NOMO-1 treated with DMSO at 0.1 percent for 48 hours (cell line): ENCODE measurements around the gene IL17D.
"Not testable (repeated sequence)": the region's sequence is repeated elsewhere in the genome, so short reads cannot be mapped to it uniquely, and the experiment has no call there.

Experiments
- DNase-seq: peaks from one replicate; lab custom pipeline; 2025; ENCODE audit not compliant: unreplicated experiment; lab: John Stamatoyannopoulos, UW

IL17D gene

GRCh38 chr13:20718958-20719566, 15.6 kb downstream of the IL17D start:
- no peak for DNase-seq

GRCh38 chr13:20719783-20720182, 16.3 kb downstream of the IL17D start:
- DNase-seq = no peak

DNA sequence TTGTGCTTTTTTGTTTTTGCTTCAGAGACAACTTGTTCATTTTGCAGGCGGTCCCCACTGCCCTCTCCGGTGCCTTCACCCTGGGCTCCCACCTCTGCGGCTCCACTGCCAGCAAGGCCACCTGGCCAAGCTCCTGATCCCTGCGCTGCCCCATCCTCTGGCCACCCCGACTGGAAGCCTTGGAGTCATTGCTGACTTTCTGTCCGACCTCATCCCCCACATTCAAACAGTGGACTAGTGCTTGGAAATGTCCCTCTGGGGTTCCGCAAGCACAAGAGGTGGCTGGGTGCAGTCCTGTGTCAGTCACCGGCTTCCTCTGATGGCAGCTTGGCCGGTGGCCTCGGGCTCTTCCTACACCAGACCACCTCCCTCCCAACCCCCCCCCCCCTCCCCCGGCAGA, 17.0 kb downstream of the IL17D start:
- no peak for DNase-seq

DNA sequence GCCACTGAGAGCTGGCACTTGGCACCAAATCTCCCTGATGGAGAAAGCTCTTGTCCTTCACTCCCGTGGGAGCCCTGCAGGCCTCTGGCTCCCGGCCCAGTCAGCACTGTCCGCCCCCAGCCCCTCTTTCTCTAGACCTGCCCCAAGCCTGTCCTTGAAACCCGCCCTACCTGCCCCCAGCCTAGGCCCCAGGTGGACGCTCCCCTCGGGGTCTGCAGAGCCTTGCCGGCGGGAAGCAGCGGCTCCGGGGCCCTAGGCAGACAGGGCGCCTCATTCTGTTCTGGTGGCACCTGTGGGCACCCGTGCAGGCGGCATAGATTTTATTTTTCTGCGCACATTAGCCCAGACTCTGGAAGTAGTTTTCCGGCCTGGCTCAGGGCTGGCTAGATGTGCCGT, 17.6 kb downstream of the IL17D start:
- DNase-seq = no peak

- DNase-seq = no peak
Measured at GRCh38 chr13:20721454-20722357, 18.2 kb downstream of the IL17D start.

DNA sequence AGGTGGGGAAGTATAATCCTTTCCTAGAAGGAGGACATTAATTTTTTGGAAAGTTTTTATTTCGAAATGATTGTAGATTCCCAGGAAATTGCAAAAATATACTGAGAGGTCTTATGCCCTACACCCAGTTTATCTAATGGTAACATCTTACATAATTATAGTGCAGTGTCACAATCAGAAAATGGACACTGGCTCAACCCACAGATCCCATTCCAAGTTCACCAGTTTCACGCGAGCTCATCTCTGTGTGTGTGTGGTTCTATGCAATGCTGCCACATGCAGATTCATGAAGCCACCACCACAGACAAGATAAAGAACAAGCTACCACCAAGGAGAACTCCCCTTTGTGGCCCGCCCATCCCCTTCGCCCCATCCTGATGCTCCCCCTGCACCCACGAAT, 24.4 kb downstream of the IL17D start:
- DNase-seq = no peak

DNA sequence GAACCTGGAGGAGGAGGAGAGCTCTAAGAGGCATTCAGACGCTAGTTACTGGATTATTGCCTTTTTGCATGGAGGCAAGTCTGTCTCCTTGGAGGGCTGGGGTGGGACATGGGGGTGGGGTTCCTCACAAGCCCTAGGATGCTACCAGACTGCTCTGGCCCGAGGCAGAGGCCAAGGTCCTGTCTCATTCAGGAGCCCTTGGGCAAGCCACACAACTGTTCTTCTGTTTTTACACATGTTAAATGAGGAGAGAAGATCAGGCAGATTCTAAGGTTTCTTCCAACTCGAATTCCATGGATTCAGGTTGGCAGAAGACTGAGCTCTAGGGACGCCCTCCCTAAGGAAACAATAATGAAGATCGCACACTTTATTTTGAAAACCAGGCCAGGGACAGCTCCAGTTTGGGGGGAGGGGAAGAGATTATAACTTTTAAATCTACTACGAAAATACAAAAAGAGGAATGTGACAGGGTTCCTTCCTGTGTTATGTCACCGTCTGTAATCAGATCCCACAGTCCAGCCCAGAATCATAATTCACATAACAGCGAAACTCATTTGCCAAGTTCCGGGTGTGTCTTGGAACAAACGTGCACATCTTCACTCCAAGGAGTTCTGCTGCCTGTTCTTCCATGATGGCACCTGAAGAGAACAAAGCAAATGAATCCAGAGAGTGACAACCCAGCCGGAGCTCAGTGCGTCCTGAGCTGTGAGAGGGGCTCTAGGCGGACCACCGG, 25.2 kb downstream of the IL17D start:
- DNase-seq = no peak

DNA sequence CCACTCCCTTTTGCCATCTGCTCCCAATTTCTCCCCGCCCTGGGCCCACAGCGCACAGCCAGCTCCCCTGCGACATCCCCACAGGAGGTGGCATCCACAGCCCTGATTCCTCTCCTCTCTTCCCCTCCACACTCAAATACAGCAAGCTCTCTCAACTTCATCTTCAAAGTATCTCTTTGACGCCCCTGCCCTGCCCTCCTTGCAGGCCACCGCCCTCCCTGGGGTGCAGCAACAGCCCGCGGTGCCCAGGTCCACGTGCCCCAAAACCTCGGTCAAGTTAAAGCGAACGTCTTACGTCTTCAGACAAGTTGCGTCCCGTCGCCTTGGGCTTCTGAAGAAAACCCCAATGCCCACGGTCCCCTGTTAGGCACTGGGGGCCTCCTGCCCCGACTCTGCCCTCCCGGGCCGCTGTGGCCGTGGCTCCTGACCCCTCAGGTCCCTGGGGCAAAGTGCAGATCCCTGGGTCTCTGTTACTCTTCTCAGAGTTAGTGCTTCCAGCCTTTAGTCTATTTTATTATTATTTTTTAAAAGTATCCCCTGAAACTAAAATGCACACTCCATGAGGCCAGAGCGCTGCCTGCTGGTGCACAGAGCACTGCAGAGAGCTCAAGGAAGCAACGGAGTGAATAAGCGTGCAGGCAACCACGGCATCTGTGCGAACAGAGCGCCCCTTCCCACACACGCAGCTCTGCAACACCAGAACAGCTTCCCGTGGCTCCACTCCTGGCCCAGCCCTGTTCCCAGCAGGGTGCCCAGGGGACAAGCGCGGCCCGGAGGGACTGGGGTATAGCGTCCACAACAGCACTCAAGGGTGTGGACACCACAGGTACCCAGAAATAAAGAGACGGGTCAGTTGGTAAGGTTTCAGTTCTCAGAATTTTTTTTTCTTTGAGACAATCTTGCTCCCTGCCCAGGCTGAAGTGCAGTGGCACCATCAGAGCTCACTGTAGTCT, 26.4 kb downstream of the IL17D start:
- DNase-seq = no peak

DNA sequence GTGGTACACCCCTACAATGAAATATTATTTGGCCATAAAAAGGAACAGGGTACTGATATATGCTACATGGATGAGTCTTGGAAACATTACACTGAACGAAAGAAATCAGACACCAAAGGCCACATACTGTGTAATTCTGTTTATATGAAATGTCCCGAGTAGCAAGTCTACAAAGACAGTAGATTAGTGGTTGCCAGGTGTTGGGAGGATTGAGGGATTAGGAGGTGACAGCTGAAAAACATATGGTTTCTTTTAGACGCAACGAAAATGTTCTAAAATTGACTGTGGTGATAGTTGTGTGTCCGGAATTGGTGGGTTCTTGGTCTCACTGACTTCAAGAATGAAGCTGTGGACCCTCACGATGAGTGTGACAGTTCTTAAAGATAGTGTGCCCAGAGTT, 35.1 kb downstream of the IL17D start:
- no peak for DNase-seq

DNA sequence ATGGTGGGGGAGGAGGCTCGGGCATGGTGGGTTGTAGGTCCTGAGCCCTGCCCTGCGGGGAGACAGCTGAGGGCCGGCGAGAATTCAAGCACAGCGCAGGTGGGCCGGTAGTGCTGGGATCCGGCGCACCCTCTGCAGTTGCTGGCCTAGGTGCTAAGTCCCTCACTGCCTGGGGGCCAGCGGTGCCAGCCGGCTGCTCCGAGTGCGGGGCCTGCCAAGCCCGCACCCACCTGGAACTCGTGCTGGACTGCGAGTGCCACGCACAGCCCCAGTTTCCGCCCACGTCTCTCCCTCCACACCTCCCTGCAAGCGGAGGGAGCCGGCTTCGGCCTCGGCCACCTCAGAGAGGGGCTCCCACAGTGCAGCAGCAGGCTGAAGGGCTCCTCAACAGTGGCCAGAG, 36.5 kb downstream of the IL17D start:
- no peak for DNase-seq

GRCh38 chr13:20743830-20744404, 40.4 kb downstream of the IL17D start:
- DNase-seq = not testable (repeated sequence)

GRCh38 chr13:20749377-20749776, 45.9 kb downstream of the IL17D start:
- DNase-seq = no peak

- DNase-seq = no peak
Measured at GRCh38 chr13:20754009-20754408, 50.5 kb downstream of the IL17D start.

DNA sequence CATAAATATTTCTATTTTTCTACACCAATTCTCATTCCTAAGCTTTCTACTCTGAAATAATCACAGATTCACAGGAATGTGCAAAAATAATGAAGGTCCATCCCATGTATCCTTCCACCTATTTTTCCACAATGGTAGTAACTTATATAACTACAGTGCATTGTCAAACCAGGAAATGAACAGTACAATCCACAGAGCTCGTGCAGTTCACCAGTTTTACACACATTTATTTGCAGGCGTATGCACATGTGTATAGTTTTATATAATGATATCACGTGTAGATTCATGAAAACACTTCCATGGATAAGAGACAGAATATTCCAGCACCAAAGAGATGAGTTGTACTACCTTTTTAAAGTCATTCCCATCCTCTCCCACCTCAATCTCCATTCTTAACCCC, 57.4 kb downstream of the IL17D start:
- DNase-seq = no peak

GRCh38 chr13:20767309-20767943, 63.9 kb downstream of the IL17D start:
- DNase-seq = no peak

- no peak for DNase-seq
Measured at GRCh38 chr13:20769091-20769490, 65.6 kb downstream of the IL17D start.

- no peak for DNase-seq
Measured at GRCh38 chr13:20769834-20770233, 66.3 kb downstream of the IL17D start.
